ENCODE results near the gene NDEL1. TPM values are rescaled to one million over a fixed set of nuclear protein-coding genes. Genes with fewer than 3 reads are reported as not detected.

NDEL1 gene
- total RNA-seq, 6 experiments from 2014 or later = 22.2 to 34.9 (median 28.4) TPM

GRCh38 chr17:8426094-8426720 is 9.5 kb upstream of the NDEL1 start:
- Histone ChIP-seq H3K27me3 (no peaks in the 10 kb centered on the region), H3K4me3 (no peak overlapping the region), H3K36me3 (no peaks in the 10 kb centered on the region), H3K9me3 (no peaks in the 10 kb centered on the region), H3K4me1 (peaks cover 0 to 31% (median 8%) of the 10 kb centered on the region in 4 donors), H3K27ac (peak overlapping the region; percentile 2 to 75 (median 45))
- intact Hi-C loops (cut with DNase I) = no loop called here
- 31% methylated on average over 6 of the region's 6 CpGs for WGBS (ENCODE audit: insufficient coverage, low coverage, low lambda C conversion rate, missing lambda C conversion rate)
- ATAC-seq (peak; percentile 48 to 66 (median 57)), DNase-seq (no peak)
- TF ChIP-seq CTCF (IDR thresholded peaks at IDR 0.05) = no peak
- no peak for TF ChIP-seq POLR2A (IDR thresholded peaks at IDR 0.05)

GRCh38 chr17:8426802-8427201 is 8.9 kb upstream of the NDEL1 start:
- H3K27me3 ChIP-seq = no peaks in the 10 kb centered on the region
- H3K4me1 ChIP-seq = peaks cover 0 to 31% (median 6%) of the 10 kb centered on the region in 4 donors
- DNase-seq (no peak), ATAC-seq (no peak)
- TF ChIP-seq CTCF (IDR thresholded peaks at IDR 0.05) (no peak), POLR2A (IDR thresholded peaks at IDR 0.05) (no peak)
- peak overlapping the region; percentile 2 to 75 (median 45) for H3K27ac ChIP-seq
- 90% methylated on average over 3 of the region's 3 CpGs for WGBS (ENCODE audit: insufficient coverage, low coverage, low lambda C conversion rate, missing lambda C conversion rate)
- H3K9me3 ChIP-seq = no peaks in the 10 kb centered on the region
- H3K36me3 ChIP-seq = no peaks in the 10 kb centered on the region
- H3K4me3 ChIP-seq = no peak overlapping the region
- intact Hi-C loops (cut with DNase I) = no loop called here

GRCh38 chr17:8430966-8431365 is 4.7 kb upstream of the NDEL1 start:
- no peaks in the 10 kb centered on the region for H3K27me3 ChIP-seq
- H3K27ac ChIP-seq = peak overlapping the region; percentile 30 to 90 (median 56)
- H3K9me3 ChIP-seq = no peaks in the 10 kb centered on the region
- no peak overlapping the region for H3K4me3 ChIP-seq
- WGBS (ENCODE audit: insufficient coverage, low coverage, low lambda C conversion rate, missing lambda C conversion rate) = 23% methylated on average over 3 of the region's 7 CpGs
- peak; percentile 87 to 92 (median 90) for DNase-seq
- H3K36me3 ChIP-seq = no peaks in the 10 kb centered on the region
- H3K4me1 ChIP-seq = peaks cover 0 to 26% (median 8%) of the 10 kb centered on the region in 4 donors
- TF ChIP-seq CTCF (IDR thresholded peaks at IDR 0.05) = peak in 2 of 4 donors; percentile 5 to 13
- TF ChIP-seq POLR2A (IDR thresholded peaks at IDR 0.05) = peak; percentile 38
- intact Hi-C loops (cut with DNase I) = no loop called here
- ATAC-seq = peak; percentile 47 to 70 (median 58)

GRCh38 chr17:8436169-8436843 is 622 bp downstream of the NDEL1 start:
- Histone ChIP-seq H3K4me1 (peaks cover 0 to 33% (median 8%) of the 10 kb centered on the region in 4 donors), H3K27ac (peak overlapping the region; percentile 99 to 100 (median 100)), H3K36me3 (peaks cover 0 to 5% (median 0%) of the 10 kb centered on the region in 4 donors), H3K9me3 (no peaks in the 10 kb centered on the region), H3K4me3 (peak overlapping the region; percentile 74 to 99 (median 91)), H3K27me3 (no peaks in the 10 kb centered on the region)
- intact Hi-C loops (cut with DNase I) = no loop called here
- WGBS (ENCODE audit: insufficient coverage, low coverage, low lambda C conversion rate, missing lambda C conversion rate) = 0% methylated on average over 15 of the region's 43 CpGs
- DNase-seq (peak; percentile 67 to 79 (median 75)), ATAC-seq (peak; percentile 53 to 72 (median 70))
- TF ChIP-seq CTCF (IDR thresholded peaks at IDR 0.05) (peak in 1 of 4 donors; percentile 1), POLR2A (IDR thresholded peaks at IDR 0.05) (peak; percentile 39)

Measured in right lobe of liver (tissue), 6 donors.